HepG2 (cell line): Measurements from ENCODE around the gene FABP1. TPM values are rescaled to one million over a fixed set of nuclear protein-coding genes. Genes with fewer than 3 reads are reported as not detected.

Experiments used
- BCL6 ChIP-seq: IDR thresholded peaks from 2 replicates; pipeline ENCODE4 v1.6.1; 2016; ENCODE audit warnings: missing genetic modification reagents, missing compliant biosample characterization
- BRD4 ChIP-seq: sonication (generic); formaldehyde crosslinking; IDR thresholded peaks from 2 replicates; pipeline ENCODE4 v1.4.0; 2020; ENCODE audit warnings: missing genetic modification reagents
- EP300 ChIP-seq, 3 experiments: sonication (generic) in 1 of 3; formaldehyde crosslinking in 1 of 3; IDR thresholded peaks; 2 replicates each; pipeline versions ENCODE4 v1.5.1 to v1.6.1; 2011 to 2020; ENCODE audit warnings: low read depth in 2 of 3, low read length in 2 of 3, borderline replicate concordance in 1 of 3, improper control_type of control experiment in 1 of 3, mild to moderate bottlenecking in 1 of 3, missing genetic modification reagents in 1 of 3, moderate library complexity in 1 of 3
- FOXA1 ChIP-seq, 2 experiments: fragments of 450-650 bp in 1 of 2; sonication (generic) in 1 of 2; formaldehyde crosslinking in 1 of 2; IDR thresholded peaks; 2 replicates each; pipeline versions ENCODE4 v1.4.0 to v1.6.1; 2016 to 2020; ENCODE audit warnings: missing genetic modification reagents in 1 of 2
- HES4 ChIP-seq: sonication (generic); formaldehyde crosslinking; IDR thresholded peaks from 2 replicates; pipeline ENCODE4 v1.9.0; 2021; ENCODE audit warnings: mild to moderate bottlenecking, missing genetic modification reagents, borderline replicate concordance
- KLF12 ChIP-seq: sonication (generic); formaldehyde crosslinking; IDR thresholded peaks from 2 replicates; pipeline ENCODE4 v1.4.0; 2020; ENCODE audit warnings: missing genetic modification reagents, borderline replicate concordance
- MIER2 ChIP-seq: IDR thresholded peaks from 2 replicates; pipeline ENCODE4 v1.6.1; 2016; ENCODE audit warnings: missing biosample characterization, missing genetic modification reagents
- RCOR2 ChIP-seq: IDR thresholded peaks from 2 replicates; pipeline ENCODE4 v1.6.1; 2016; ENCODE audit warnings: missing biosample characterization, missing genetic modification reagents
- RERE ChIP-seq: IDR thresholded peaks from 2 replicates; pipeline ENCODE4 v1.6.1; 2016; ENCODE audit warnings: low read depth, missing genetic modification reagents, missing compliant biosample characterization
- RORA ChIP-seq: sonication (generic); formaldehyde crosslinking; IDR thresholded peaks from 2 replicates; pipeline ENCODE4 v1.5.0; 2020; ENCODE audit warnings: mild to moderate bottlenecking, missing genetic modification reagents, moderate library complexity
- SALL1 ChIP-seq: sonication (generic); formaldehyde crosslinking; IDR thresholded peaks from 2 replicates; pipeline ENCODE4 v1.8.0; 2022; ENCODE audit warnings: mild to moderate bottlenecking, missing genetic modification reagents
- SPEN ChIP-seq: sonication (generic); formaldehyde crosslinking; IDR thresholded peaks from 2 replicates; pipeline ENCODE4 v1.5.1; 2020; ENCODE audit warnings: low read depth, mild to moderate bottlenecking, missing genetic modification reagents
- TRIM24 ChIP-seq: sonication (generic); formaldehyde crosslinking; IDR thresholded peaks from 2 replicates; pipeline ENCODE4 v1.8.0; 2022; ENCODE audit warnings: mild to moderate bottlenecking, missing genetic modification reagents
- ZFX ChIP-seq: sonication (generic); formaldehyde crosslinking; IDR thresholded peaks from 2 replicates; pipeline ENCODE4 v1.4.0; 2020; ENCODE audit warnings: mild to moderate bottlenecking, low read depth, missing genetic modification reagents, moderate library complexity
- ZNF12 ChIP-seq: sonication (generic); formaldehyde crosslinking; IDR thresholded peaks from 2 replicates; pipeline ENCODE4 v1.5.0; 2020; ENCODE audit warnings: missing genetic modification reagents
- ZNF253 ChIP-seq: sonication (generic); formaldehyde crosslinking; IDR thresholded peaks from 2 replicates; pipeline ENCODE4 v1.8.0; 2022; ENCODE audit warnings: mild to moderate bottlenecking, missing genetic modification reagents, borderline replicate concordance
- ZNF260 ChIP-seq: sonication (generic); formaldehyde crosslinking; IDR thresholded peaks from 2 replicates; pipeline ENCODE4 v1.4.0; 2020; ENCODE audit warnings: missing genetic modification reagents, low read depth, mild to moderate bottlenecking, borderline replicate concordance
- ZNF331 ChIP-seq: sonication (generic); formaldehyde crosslinking; IDR thresholded peaks from 2 replicates; pipeline ENCODE4 v1.4.0; 2020; ENCODE audit warnings: missing genetic modification reagents
- ZNF503 ChIP-seq: sonication (generic); formaldehyde crosslinking; IDR thresholded peaks from 2 replicates; pipeline ENCODE4 v1.4.0; 2020; ENCODE audit warnings: missing genetic modification reagents
- ZNF572 ChIP-seq: sonication (generic); formaldehyde crosslinking; IDR thresholded peaks from 2 replicates; pipeline ENCODE4 v1.5.1; 2020; ENCODE audit warnings: mild to moderate bottlenecking, missing genetic modification reagents
- ZNF616 ChIP-seq: sonication (generic); formaldehyde crosslinking; IDR thresholded peaks from 2 replicates; pipeline ENCODE4 v1.5.0; 2020; ENCODE audit warnings: low read depth, mild to moderate bottlenecking, missing genetic modification reagents
- ZNF644 ChIP-seq: IDR thresholded peaks from 2 replicates; pipeline ENCODE4 v1.6.1; 2016; ENCODE audit warnings: low read depth
- ZNF652 ChIP-seq: IDR thresholded peaks from 2 replicates; pipeline ENCODE4 v1.6.1; 2016; ENCODE audit warnings: low read depth, borderline replicate concordance
- ZNF773 ChIP-seq: sonication (generic); formaldehyde crosslinking; IDR thresholded peaks from 2 replicates; pipeline ENCODE4 v1.4.0; 2020; ENCODE audit warnings: missing genetic modification reagents, borderline replicate concordance
- ZSCAN20 ChIP-seq: sonication (generic); formaldehyde crosslinking; IDR thresholded peaks from 2 replicates; pipeline ENCODE4 v1.4.0; 2020; ENCODE audit warnings: missing genetic modification reagents, mild to moderate bottlenecking, borderline replicate concordance
- polyA plus RNA-seq, 8 experiments: library from polyadenylated mRNA; depleted of rRNA in 3 of 8; stranded (reverse) in 7 of 8; unstranded in 1 of 8; fragments of >200 nt; fragmentation: Illumina TruSeq in 4 of 8; extraction: Trizol in 4 of 8; gene quantifications; 2 replicates each; pipeline versions ENCODE4 v1.2.1 to v1.2.3, GENCODE V29; 2011 to 2016; ENCODE audit warnings: low read depth in 4 of 8, missing spikeins in 1 of 8, mixed read lengths in 1 of 8; ENCODE audit not compliant: insufficient read depth in 1 of 8
- total RNA-seq, 5 experiments: library from RNA; depleted of rRNA; stranded (reverse); fragments of >200 nt; fragmentation: Illumina TruSeq; extraction: Trizol; gene quantifications; 2 replicates each; pipeline ENCODE4 v1.2.3, GENCODE V29; 2016; ENCODE audit warnings: low read depth in 1 of 5

FABP1 gene
- total and polyA plus RNA-seq, 2 of the 13 experiments (the other 11 are each of a cell fraction or from before 2014, with no cell fraction given): 644 to 1,608 TPM

GRCh38 chr2:88159955-88160415 is 32.1 kb upstream of the FABP1 start (continued):
- no peak for TF ChIP-seq MIER2 (CRISPR knock-in tag)
- no peak for TF ChIP-seq TRIM24 (CRISPR knock-in tag)
- TF ChIP-seq KLF12 (CRISPR knock-in tag): no peak
- no peak for TF ChIP-seq ZNF253 (CRISPR knock-in tag)
- TF ChIP-seq RORA (CRISPR knock-in tag): no peak
- TF ChIP-seq SALL1 (CRISPR knock-in tag): peak; percentile 46
- TF ChIP-seq FOXA1 (IDR thresholded peaks at IDR 0.05): no peak
- TF ChIP-seq FOXA1 (CRISPR knock-in tag; IDR thresholded peaks at IDR 0.05): no peak; the same call in 1 of the 2 replicates
- TF ChIP-seq ZNF773 (CRISPR knock-in tag): no peak
- peak; percentile 59; the same call in 1 of the 2 replicates for TF ChIP-seq ZNF331 (CRISPR knock-in tag)
- TF ChIP-seq ZNF572: no peak
- peak; percentile 27; the same call in 1 of the 2 replicates for TF ChIP-seq ZNF644 (CRISPR knock-in tag)
- TF ChIP-seq ZFX (CRISPR knock-in tag): no peak
- peak; percentile 45; the same call in 1 of the 2 replicates for TF ChIP-seq BCL6 (CRISPR knock-in tag)
- TF ChIP-seq RERE: no peak
- no peak for TF ChIP-seq ZNF652
- TF ChIP-seq ZNF616: no peak
- peak; percentile 59; the same call in 1 of the 2 replicates for TF ChIP-seq RCOR2
- no peak for TF ChIP-seq EP300 (IDR thresholded peaks at IDR 0.05; ENCODE audit: low read depth in 2 of 2, low read length in 2 of 2)
- TF ChIP-seq EP300 (CRISPR knock-in tag; IDR thresholded peaks at IDR 0.05; ENCODE audit: borderline replicate concordance): no peak
- TF ChIP-seq ZNF12 (CRISPR knock-in tag): no peak
- TF ChIP-seq ZSCAN20 (CRISPR knock-in tag): no peak
- TF ChIP-seq SPEN (CRISPR knock-in tag): no peak
- TF ChIP-seq BRD4: no peak
- TF ChIP-seq ZNF503: no peak
- no peak for TF ChIP-seq ZNF260 (CRISPR knock-in tag)
- TF ChIP-seq HES4 (CRISPR knock-in tag): no peak
